K562 (cell line): ENCODE data around the gene TMEM200B. TPM values are rescaled to one million over a fixed set of nuclear protein-coding genes. Genes with fewer than 3 reads are reported as not detected.

Experiments
- BRCA1 ChIP-seq, 2 experiments: fragments of 450-650 bp in 1 of 2; sonication (generic) in 1 of 2; formaldehyde crosslinking in 1 of 2; IDR thresholded peaks; 2 replicates each; pipeline versions ENCODE4 v1.5.0 to v1.6.1; 2017 to 2020; ENCODE audit warnings: mild to moderate bottlenecking in 1 of 2, missing genetic modification reagents in 1 of 2
- ETS1 ChIP-seq: conservative IDR thresholded peaks from 2 replicates; pipeline ENCODE4 v1.6.1; 2011; ENCODE audit warnings: low read depth, mild to moderate bottlenecking, low read length; ENCODE audit not compliant: control insufficient read depth
- HDAC1 ChIP-seq, 2 experiments: fragments of 450-650 bp; IDR thresholded peaks; 2 replicates each; pipeline ENCODE4 v1.6.1; 2016 to 2017; ENCODE audit warnings: inconsistent platforms in 1 of 2, mild to moderate bottlenecking in 1 of 2, moderate library complexity in 1 of 2
- JUN ChIP-seq, 2 experiments: sonication (generic) in 1 of 2; formaldehyde crosslinking in 1 of 2; IDR thresholded peaks; 2 replicates each; pipeline versions ENCODE4 v1.6.1 to v1.8.0; 2012 to 2022; ENCODE audit warnings: borderline replicate concordance in 2 of 2, mild to moderate bottlenecking in 2 of 2, improper control_type of control experiment in 1 of 2, low read depth in 1 of 2, low read length in 1 of 2, missing genetic modification reagents in 1 of 2
- KHSRP ChIP-seq: fragments of 450-650 bp; IDR thresholded peaks from 2 replicates; pipeline ENCODE4 v1.6.1; 2017
- NCOA1 ChIP-seq: fragments of 450-650 bp; IDR thresholded peaks from 2 replicates; pipeline ENCODE4 v1.6.1; 2016; ENCODE audit warnings: low read depth
- NCOA4 ChIP-seq: fragments of 450-650 bp; IDR thresholded peaks from 2 replicates; pipeline ENCODE4 v1.6.1; 2018; ENCODE audit warnings: mild to moderate bottlenecking; ENCODE audit not compliant: partially characterized antibody
- NFRKB ChIP-seq: fragments of 450-650 bp; IDR thresholded peaks from 2 replicates; pipeline ENCODE4 v1.6.1; 2016; ENCODE audit warnings: low read depth
- PHB2 ChIP-seq: fragments of 450-650 bp; IDR thresholded peaks from 2 replicates; pipeline ENCODE4 v1.6.1; 2017; ENCODE audit warnings: low read depth
- POLR2A ChIP-seq: fragments of 450-650 bp; conservative IDR thresholded peaks from 2 replicates; pipeline ENCODE4 v1.6.1; 2016
- POLR3A ChIP-seq: IDR thresholded peaks from 2 replicates; pipeline ENCODE4 v1.6.1; 2011; ENCODE audit warnings: borderline replicate concordance, mild to moderate bottlenecking, moderate library complexity; ENCODE audit not compliant: insufficient read length, insufficient read depth; ENCODE audit errors: extremely low read depth
- RBM15 ChIP-seq: fragments of 200-400 bp; formaldehyde crosslinking; IDR thresholded peaks from 2 replicates; pipeline ENCODE4 v1.6.1; 2018; ENCODE audit warnings: mild to moderate bottlenecking, low read length, moderate library complexity; ENCODE audit not compliant: insufficient read depth
- SMARCE1 ChIP-seq: fragments of 450-650 bp; IDR thresholded peaks from 2 replicates; pipeline ENCODE4 v1.7.1; 2016; ENCODE audit warnings: mild to moderate bottlenecking
- SREBF1 ChIP-seq: fragments of 150-350 bp; IDR thresholded peaks from 2 replicates; pipeline ENCODE4 v1.6.1; 2014; ENCODE audit warnings: antibody characterized with exemption, low read depth, low read length, borderline replicate concordance
- ZBTB43 ChIP-seq: sonication (generic); formaldehyde crosslinking; IDR thresholded peaks from 2 replicates; pipeline ENCODE4 v1.8.0; 2023; ENCODE audit warnings: mild to moderate bottlenecking, missing genetic modification reagents
- ZFP30 ChIP-seq: fragments of 250-450 bp; sonication (Bioruptor Pico); IDR thresholded peaks from 2 replicates; pipeline ENCODE4 v1.8.0; 2022; ENCODE audit warnings: moderate library complexity, mild to moderate bottlenecking, inconsistent platforms, borderline replicate concordance
- ZNF134 ChIP-seq: fragments of 250-450 bp; sonication (Bioruptor Pico); conservative IDR thresholded peaks from 2 replicates; pipeline ENCODE4 v1.4.0; 2020
- ZNF184 ChIP-seq: sonication (generic); formaldehyde crosslinking; IDR thresholded peaks from 2 replicates; pipeline ENCODE4 v1.5.0; 2020; ENCODE audit warnings: missing genetic modification reagents
- ZNF395 ChIP-seq: fragments of 200-800 bp; sonication (Bioruptor generic); IDR thresholded peaks from 2 replicates; pipeline ENCODE4 v1.6.1; 2017; ENCODE audit warnings: missing genetic modification characterization, missing compliant biosample characterization
- ZNF444 ChIP-seq: fragments of 250-450 bp; sonication (Bioruptor Pico); IDR thresholded peaks from 2 replicates; pipeline ENCODE4 v1.4.0; 2020; ENCODE audit warnings: mild to moderate bottlenecking, moderate library complexity
- ZNF668 ChIP-seq: fragments of 250-450 bp; sonication (Bioruptor Pico); IDR thresholded peaks from 2 replicates; pipeline ENCODE4 v1.8.0; 2022; ENCODE audit warnings: mild to moderate bottlenecking, inconsistent platforms
- polyA plus RNA-seq, 8 experiments: library from polyadenylated mRNA; depleted of rRNA in 4 of 8; stranded (reverse) in 5 of 8; unstranded in 3 of 8; fragments of >200 nt; fragmentation: Nextera tagmentation in 2 of 8; fragmentation: Illumina TruSeq in 1 of 8; extraction: Ambion mirVana in 2 of 8; extraction: Trizol in 1 of 8; gene quantifications; 2 replicates each; pipeline versions ENCODE4 v1.2.1 to v1.2.3, GENCODE V29; 2011 to 2014; ENCODE audit warnings: inconsistent platforms in 1 of 8, missing spikeins in 1 of 8
- total RNA-seq, 7 experiments: library from RNA; depleted of rRNA in 6 of 7; stranded (reverse); fragments of >200 nt in 6 of 7; fragmentation: Illumina TruSeq in 2 of 7; extraction: Trizol in 2 of 7; gene quantifications; 2 replicates each; pipeline versions ENCODE4 v1.2.1 to v1.2.3, GENCODE V29; 2011 to 2021; ENCODE audit warnings: low replicate concordance in 1 of 7
- TF ChIP-seq, protein P1 (sequence below), 3 experiments: fragments of 200-800 bp in 1 of 3; sonication (Bioruptor generic) in 1 of 3; sonication (generic) in 1 of 3; formaldehyde crosslinking in 1 of 3; IDR thresholded peaks; 2 replicates each; pipeline versions ENCODE4 v1.6.1 to v1.8.0; 2016 to 2022; ENCODE audit warnings: mild to moderate bottlenecking in 2 of 3, missing compliant biosample characterization in 2 of 3, missing genetic modification characterization in 2 of 3, missing genetic modification reagents in 1 of 3

TMEM200B gene
- total and polyA plus RNA-seq, 9 of the 15 experiments (the other 6 are each of a cell fraction or from before 2014, with no cell fraction given): 0.04 to 0.35 (median 0.10) TPM; not detected in 1

DNA sequence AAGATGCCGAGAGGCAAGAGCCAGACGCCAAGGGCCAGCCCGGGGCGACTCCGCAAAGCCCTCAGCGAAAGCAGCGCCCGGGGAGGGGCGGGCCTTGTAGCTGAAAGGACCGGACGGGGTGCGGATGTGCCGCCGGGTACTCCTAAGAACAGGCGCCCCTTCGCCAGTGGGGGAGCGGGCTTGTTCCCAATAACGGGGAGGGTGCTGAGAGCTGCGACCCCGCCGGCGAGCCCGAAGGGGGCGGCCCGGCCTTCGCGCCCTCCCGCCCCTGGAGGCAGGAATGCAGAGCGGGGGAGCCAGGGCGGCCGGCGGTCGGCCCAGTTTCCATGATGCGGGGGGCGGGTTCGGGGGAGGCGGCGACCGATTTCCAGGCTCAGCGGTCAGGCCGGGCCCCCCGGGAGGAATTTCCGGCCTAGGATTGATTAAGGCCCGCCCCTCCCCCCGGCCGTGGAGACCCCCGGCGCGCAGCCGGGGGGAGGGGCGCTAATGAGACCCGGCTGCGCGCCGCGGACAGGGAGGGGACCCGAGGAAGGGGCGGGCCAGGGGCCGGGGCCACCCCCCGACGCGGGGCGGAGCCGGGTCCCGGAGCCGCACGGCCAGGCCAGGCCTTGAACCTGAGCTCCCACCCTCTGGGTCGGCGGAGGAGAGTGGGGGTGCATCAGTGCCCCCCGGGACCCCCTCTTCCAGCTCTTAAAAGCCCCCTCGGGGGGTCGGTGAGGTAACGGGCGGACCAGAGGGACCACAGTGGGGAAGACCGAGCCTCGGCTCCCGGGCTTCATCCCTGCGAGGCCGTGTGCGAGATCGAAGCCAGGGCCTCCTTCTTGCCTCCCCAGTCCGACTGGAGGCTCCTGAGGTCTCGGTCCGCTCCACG, 898 bp upstream of the TMEM200B start (continued):
- TF ChIP-seq NCOA4 (no peak), NFRKB (no peak), SMARCE1 (no peak), POLR3A (no peak), KHSRP (no peak), JUN (IDR thresholded peaks at IDR 0.05; ENCODE audit: borderline replicate concordance, low read depth, low read length) (no peak), JUN (CRISPR knock-in tag; IDR thresholded peaks at IDR 0.05; ENCODE audit: borderline replicate concordance) (no peak), ZNF184 (CRISPR knock-in tag) (no peak), ETS1 (peak; percentile 9; the same call in 1 of the 2 replicates), ZNF395 (CRISPR knock-in tag) (no peak), PHB2 (no peak), ZNF444 (CRISPR knock-in tag) (no peak), ZNF134 (CRISPR knock-in tag) (no peak), BRCA1 (IDR thresholded peaks at IDR 0.05) (no peak), BRCA1 (CRISPR knock-in tag; IDR thresholded peaks at IDR 0.05) (no peak), ZFP30 (CRISPR knock-in tag) (no peak), ZNF668 (CRISPR knock-in tag) (no peak), HDAC1 (IDR thresholded peaks at IDR 0.05) (peak in 1 of 2 experiments; percentile 60; a peak in 1 of 4 replicates), ZBTB43 (no peak), SREBF1 (no peak), RBM15 (no peak), NCOA1 (no peak), POLR2A (0 out of 2 replicates have a peak, but pooled peaks have one; percentile 45)
- TF ChIP-seq, protein P1, sequence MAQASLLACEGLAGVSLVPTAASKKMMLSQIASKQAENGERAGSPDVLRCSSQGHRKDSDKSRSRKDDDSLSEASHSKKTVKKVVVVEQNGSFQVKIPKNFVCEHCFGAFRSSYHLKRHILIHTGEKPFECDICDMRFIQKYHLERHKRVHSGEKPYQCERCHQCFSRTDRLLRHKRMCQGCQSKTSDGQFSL (CRISPR knock-in tag; IDR thresholded peaks at IDR 0.05): peak; percentile 42; the same call in 1 of the 2 replicates
- TF ChIP-seq, protein P1 (tag; IDR thresholded peaks at IDR 0.05): peak in 1 of 2 experiments; percentile 69; a peak in 2 of 4 replicates
